HepG2 (cell line): ENCODE data around the gene AK8. TPM values are rescaled to one million over a fixed set of nuclear protein-coding genes. Genes with fewer than 3 reads are reported as not detected.

Experiments
- BRD4 ChIP-seq: sonication (generic); formaldehyde crosslinking; IDR thresholded peaks from 2 replicates; pipeline ENCODE4 v1.4.0; 2020; ENCODE audit warnings: missing genetic modification reagents
- CHD4 ChIP-seq: fragments of 200-600 bp; sonication (generic); IDR thresholded peaks from 2 replicates; pipeline ENCODE4 v1.7.0; 2017; ENCODE audit warnings: mild to moderate bottlenecking, low read length, borderline replicate concordance
- HES4 ChIP-seq: sonication (generic); formaldehyde crosslinking; IDR thresholded peaks from 2 replicates; pipeline ENCODE4 v1.9.0; 2021; ENCODE audit warnings: mild to moderate bottlenecking, missing genetic modification reagents, borderline replicate concordance
- HOXA9 ChIP-seq: sonication (generic); formaldehyde crosslinking; IDR thresholded peaks from 2 replicates; pipeline ENCODE4 v1.8.1; 2022; ENCODE audit warnings: missing genetic modification reagents, mild to moderate bottlenecking, moderate library complexity, borderline replicate concordance
- KDM5A ChIP-seq: fragments of 200-600 bp; sonication (generic); IDR thresholded peaks from 2 replicates; pipeline ENCODE4 v1.7.0; 2018; ENCODE audit warnings: antibody characterized with exemption, mild to moderate bottlenecking, low read length, borderline replicate concordance
- ZNF101 ChIP-seq: sonication (generic); formaldehyde crosslinking; IDR thresholded peaks from 2 replicates; pipeline ENCODE4 v1.4.0; 2020; ENCODE audit warnings: mild to moderate bottlenecking, low read depth, missing genetic modification reagents, borderline replicate concordance
- ZNF263 ChIP-seq: sonication (generic); formaldehyde crosslinking; IDR thresholded peaks from 2 replicates; pipeline ENCODE4 v1.4.0; 2020; ENCODE audit warnings: missing genetic modification reagents
- ZNF343 ChIP-seq: sonication (generic); formaldehyde crosslinking; IDR thresholded peaks from 2 replicates; pipeline ENCODE4 v1.4.0; 2020; ENCODE audit warnings: mild to moderate bottlenecking, missing genetic modification reagents
- ZNF501 ChIP-seq: sonication (generic); formaldehyde crosslinking; IDR thresholded peaks from 2 replicates; pipeline ENCODE4 v1.5.1; 2020; ENCODE audit warnings: mild to moderate bottlenecking, moderate library complexity, missing genetic modification reagents
- polyA plus RNA-seq, 8 experiments: library from polyadenylated mRNA; depleted of rRNA in 3 of 8; stranded (reverse) in 7 of 8; unstranded in 1 of 8; fragments of >200 nt; fragmentation: Illumina TruSeq in 4 of 8; extraction: Trizol in 4 of 8; gene quantifications; 2 replicates each; pipeline versions ENCODE4 v1.2.1 to v1.2.3, GENCODE V29; 2011 to 2016; ENCODE audit warnings: low read depth in 4 of 8, missing spikeins in 1 of 8, mixed read lengths in 1 of 8; ENCODE audit not compliant: insufficient read depth in 1 of 8
- total RNA-seq, 5 experiments: library from RNA; depleted of rRNA; stranded (reverse); fragments of >200 nt; fragmentation: Illumina TruSeq; extraction: Trizol; gene quantifications; 2 replicates each; pipeline ENCODE4 v1.2.3, GENCODE V29; 2016; ENCODE audit warnings: low read depth in 1 of 5
- TF ChIP-seq, protein P1 (sequence below): IDR thresholded peaks from 2 replicates; pipeline ENCODE4 v1.4.0; 2020; ENCODE audit warnings: mild to moderate bottlenecking, missing genetic modification reagents
- TF ChIP-seq, protein P2 (sequence below): sonication (generic); formaldehyde crosslinking; IDR thresholded peaks from 2 replicates; pipeline ENCODE4 v1.4.0; 2020; ENCODE audit warnings: low read depth, mild to moderate bottlenecking, missing genetic modification reagents
- TF ChIP-seq, protein P3 (sequence below): sonication (generic); formaldehyde crosslinking; IDR thresholded peaks from 2 replicates; pipeline ENCODE4 v1.4.0; 2020; ENCODE audit warnings: missing genetic modification reagents
- TF ChIP-seq, protein P4 (sequence below): IDR thresholded peaks from 2 replicates; pipeline ENCODE4 v1.6.1; 2016; ENCODE audit warnings: missing compliant biosample characterization, missing genetic modification reagents, borderline replicate concordance
- TF ChIP-seq, protein P5 (sequence below): sonication (generic); formaldehyde crosslinking; IDR thresholded peaks from 2 replicates; pipeline ENCODE4 v1.9.0; 2021; ENCODE audit warnings: missing genetic modification reagents, borderline replicate concordance

The AK8 gene
- total and polyA plus RNA-seq, 2 of the 13 experiments (the other 11 are each of a cell fraction or from before 2014, with no cell fraction given), result 0.11 TPM; not detected in 1

DNA sequence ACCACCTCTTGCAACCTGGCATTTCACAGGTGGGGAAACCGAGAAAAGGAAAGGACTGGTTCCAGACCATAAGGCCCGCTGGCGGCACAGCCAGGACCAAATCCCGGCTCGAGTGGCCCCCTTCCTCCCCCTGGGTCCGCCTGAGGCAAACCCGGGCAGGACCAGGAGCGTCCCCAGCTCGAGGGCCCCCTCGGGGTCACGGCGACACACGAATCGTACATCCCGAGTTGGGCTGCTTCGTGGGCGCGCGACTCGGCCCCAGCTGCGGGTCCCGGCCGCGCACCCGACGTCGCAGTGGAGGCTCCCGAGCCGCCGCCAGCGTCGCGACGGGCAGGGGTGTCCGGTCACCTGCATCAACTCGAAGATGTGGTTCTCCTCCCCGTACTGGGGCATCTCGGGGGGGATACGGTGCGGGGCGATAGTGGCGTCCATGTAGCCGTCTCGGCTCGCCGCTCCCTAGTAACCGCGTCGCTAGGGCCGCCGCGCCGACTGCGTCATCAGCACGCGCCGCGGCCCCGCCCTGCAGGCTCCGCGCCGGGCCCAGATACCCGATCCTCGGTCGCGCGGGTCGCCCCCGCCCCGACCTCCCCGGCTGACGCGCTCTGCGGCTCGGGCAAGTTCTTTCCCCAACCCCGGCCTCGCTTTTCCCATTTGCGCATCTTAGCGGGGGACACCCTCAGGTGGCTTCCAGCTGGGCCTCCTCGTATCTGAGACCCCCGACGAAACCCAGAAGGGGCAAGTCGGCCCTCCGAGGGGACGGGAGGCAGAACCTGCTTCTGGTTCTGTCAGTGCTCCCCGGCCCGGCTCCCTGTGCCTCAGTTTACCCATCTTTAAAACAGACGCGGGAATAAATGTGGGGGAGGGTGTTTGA is at the start of gene AK8 (continued):
- TF ChIP-seq, protein P1, sequence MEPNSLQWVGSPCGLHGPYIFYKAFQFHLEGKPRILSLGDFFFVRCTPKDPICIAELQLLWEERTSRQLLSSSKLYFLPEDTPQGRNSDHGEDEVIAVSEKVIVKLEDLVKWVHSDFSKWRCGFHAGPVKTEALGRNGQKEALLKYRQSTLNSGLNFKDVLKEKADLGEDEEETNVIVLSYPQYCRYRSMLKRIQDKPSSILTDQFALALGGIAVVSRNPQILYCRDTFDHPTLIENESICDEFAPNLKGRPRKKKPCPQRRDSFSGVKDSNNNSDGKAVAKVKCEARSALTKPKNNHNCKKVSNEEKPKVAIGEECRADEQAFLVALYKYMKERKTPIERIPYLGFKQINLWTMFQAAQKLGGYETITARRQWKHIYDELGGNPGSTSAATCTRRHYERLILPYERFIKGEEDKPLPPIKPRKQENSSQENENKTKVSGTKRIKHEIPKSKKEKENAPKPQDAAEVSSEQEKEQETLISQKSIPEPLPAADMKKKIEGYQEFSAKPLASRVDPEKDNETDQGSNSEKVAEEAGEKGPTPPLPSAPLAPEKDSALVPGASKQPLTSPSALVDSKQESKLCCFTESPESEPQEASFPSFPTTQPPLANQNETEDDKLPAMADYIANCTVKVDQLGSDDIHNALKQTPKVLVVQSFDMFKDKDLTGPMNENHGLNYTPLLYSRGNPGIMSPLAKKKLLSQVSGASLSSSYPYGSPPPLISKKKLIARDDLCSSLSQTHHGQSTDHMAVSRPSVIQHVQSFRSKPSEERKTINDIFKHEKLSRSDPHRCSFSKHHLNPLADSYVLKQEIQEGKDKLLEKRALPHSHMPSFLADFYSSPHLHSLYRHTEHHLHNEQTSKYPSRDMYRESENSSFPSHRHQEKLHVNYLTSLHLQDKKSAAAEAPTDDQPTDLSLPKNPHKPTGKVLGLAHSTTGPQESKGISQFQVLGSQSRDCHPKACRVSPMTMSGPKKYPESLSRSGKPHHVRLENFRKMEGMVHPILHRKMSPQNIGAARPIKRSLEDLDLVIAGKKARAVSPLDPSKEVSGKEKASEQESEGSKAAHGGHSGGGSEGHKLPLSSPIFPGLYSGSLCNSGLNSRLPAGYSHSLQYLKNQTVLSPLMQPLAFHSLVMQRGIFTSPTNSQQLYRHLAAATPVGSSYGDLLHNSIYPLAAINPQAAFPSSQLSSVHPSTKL (CRISPR knock-in tag), result 0 out of 2 replicates have a peak, but pooled peaks have one; percentile 16
- TF ChIP-seq KDM5A (peak; percentile 93), HES4 (CRISPR knock-in tag) (no peak), ZNF263 (CRISPR knock-in tag) (no peak), CHD4 (no peak), ZNF101 (no peak), ZNF343 (0 out of 2 replicates have a peak, but pooled peaks have one; percentile 59), ZNF501 (peak; percentile 65; the same call in 1 of the 2 replicates), HOXA9 (CRISPR knock-in tag) (0 out of 2 replicates have a peak, but pooled peaks have one; percentile 27), BRD4 (no peak; the same call in 1 of the 2 replicates)
- TF ChIP-seq, protein P2, sequence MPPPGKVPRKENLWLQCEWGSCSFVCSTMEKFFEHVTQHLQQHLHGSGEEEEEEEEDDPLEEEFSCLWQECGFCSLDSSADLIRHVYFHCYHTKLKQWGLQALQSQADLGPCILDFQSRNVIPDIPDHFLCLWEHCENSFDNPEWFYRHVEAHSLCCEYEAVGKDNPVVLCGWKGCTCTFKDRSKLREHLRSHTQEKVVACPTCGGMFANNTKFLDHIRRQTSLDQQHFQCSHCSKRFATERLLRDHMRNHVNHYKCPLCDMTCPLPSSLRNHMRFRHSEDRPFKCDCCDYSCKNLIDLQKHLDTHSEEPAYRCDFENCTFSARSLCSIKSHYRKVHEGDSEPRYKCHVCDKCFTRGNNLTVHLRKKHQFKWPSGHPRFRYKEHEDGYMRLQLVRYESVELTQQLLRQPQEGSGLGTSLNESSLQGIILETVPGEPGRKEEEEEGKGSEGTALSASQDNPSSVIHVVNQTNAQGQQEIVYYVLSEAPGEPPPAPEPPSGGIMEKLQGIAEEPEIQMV (CRISPR knock-in tag), result peak; percentile 46; the same call in 1 of the 2 replicates
- TF ChIP-seq, protein P3, sequence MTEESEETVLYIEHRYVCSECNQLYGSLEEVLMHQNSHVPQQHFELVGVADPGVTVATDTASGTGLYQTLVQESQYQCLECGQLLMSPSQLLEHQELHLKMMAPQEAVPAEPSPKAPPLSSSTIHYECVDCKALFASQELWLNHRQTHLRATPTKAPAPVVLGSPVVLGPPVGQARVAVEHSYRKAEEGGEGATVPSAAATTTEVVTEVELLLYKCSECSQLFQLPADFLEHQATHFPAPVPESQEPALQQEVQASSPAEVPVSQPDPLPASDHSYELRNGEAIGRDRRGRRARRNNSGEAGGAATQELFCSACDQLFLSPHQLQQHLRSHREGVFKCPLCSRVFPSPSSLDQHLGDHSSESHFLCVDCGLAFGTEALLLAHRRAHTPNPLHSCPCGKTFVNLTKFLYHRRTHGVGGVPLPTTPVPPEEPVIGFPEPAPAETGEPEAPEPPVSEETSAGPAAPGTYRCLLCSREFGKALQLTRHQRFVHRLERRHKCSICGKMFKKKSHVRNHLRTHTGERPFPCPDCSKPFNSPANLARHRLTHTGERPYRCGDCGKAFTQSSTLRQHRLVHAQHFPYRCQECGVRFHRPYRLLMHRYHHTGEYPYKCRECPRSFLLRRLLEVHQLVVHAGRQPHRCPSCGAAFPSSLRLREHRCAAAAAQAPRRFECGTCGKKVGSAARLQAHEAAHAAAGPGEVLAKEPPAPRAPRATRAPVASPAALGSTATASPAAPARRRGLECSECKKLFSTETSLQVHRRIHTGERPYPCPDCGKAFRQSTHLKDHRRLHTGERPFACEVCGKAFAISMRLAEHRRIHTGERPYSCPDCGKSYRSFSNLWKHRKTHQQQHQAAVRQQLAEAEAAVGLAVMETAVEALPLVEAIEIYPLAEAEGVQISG (CRISPR knock-in tag), result peak; percentile 54
- TF ChIP-seq, protein P4, sequence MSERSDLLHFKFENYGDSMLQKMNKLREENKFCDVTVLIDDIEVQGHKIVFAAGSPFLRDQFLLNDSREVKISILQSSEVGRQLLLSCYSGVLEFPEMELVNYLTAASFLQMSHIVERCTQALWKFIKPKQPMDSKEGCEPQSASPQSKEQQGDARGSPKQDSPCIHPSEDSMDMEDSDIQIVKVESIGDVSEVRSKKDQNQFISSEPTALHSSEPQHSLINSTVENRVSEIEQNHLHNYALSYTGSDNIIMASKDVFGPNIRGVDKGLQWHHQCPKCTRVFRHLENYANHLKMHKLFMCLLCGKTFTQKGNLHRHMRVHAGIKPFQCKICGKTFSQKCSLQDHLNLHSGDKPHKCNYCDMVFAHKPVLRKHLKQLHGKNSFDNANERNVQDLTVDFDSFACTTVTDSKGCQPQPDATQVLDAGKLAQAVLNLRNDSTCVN (CRISPR knock-in tag), result no peak
- TF ChIP-seq, protein P5, sequence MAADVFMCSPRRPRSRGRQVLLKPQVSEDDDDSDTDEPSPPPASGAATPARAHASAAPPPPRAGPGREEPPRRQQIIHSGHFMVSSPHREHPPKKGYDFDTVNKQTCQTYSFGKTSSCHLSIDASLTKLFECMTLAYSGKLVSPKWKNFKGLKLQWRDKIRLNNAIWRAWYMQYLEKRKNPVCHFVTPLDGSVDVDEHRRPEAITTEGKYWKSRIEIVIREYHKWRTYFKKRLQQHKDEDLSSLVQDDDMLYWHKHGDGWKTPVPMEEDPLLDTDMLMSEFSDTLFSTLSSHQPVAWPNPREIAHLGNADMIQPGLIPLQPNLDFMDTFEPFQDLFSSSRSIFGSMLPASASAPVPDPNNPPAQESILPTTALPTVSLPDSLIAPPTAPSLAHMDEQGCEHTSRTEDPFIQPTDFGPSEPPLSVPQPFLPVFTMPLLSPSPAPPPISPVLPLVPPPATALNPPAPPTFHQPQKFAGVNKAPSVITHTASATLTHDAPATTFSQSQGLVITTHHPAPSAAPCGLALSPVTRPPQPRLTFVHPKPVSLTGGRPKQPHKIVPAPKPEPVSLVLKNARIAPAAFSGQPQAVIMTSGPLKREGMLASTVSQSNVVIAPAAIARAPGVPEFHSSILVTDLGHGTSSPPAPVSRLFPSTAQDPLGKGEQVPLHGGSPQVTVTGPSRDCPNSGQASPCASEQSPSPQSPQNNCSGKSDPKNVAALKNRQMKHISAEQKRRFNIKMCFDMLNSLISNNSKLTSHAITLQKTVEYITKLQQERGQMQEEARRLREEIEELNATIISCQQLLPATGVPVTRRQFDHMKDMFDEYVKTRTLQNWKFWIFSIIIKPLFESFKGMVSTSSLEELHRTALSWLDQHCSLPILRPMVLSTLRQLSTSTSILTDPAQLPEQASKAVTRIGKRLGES, result 0 out of 2 replicates have a peak, but pooled peaks have one; percentile 36
